Brain microvascular endothelial cell (primary cell): Measurements from ENCODE around the gene GJA4.

Experiments
- DNase-seq: peaks from one replicate; pipeline ENCODE4 v3.0.0-alpha.2; 2020
- H3K27ac ChIP-seq: fragments of 250-450 bp; sonication (Bioruptor Pico); 2 replicates; pipeline ENCODE4 v1.5.1; 2020; ENCODE audit warnings: mild to moderate bottlenecking, moderate library complexity
- H3K27me3 ChIP-seq: fragments of 250-450 bp; sonication (Bioruptor Pico); replicated peaks from 2 replicates; pipeline ENCODE4 v1.5.1; 2020; ENCODE audit warnings: mild to moderate bottlenecking
- H3K36me3 ChIP-seq: fragments of 250-450 bp; sonication (Bioruptor Pico); replicated peaks from 2 replicates; pipeline ENCODE4 v1.5.1; 2020; ENCODE audit warnings: mild to moderate bottlenecking
- H3K4me3 ChIP-seq: 2 replicates; pipeline ENCODE4 v1.5.1; 2011; ENCODE audit warnings: low read depth, mild to moderate bottlenecking, control low read depth, low read length, moderate library complexity
- in situ Hi-C: cut with HindIII; loops from 2 replicates; pipeline ENCODE4 v1.10.0; 2017; ENCODE audit warnings: low sequenced_read_pairs, low pct_ligation_motif_present
- TF ChIP-seq, protein P1 (sequence below): IDR thresholded peaks from 2 replicates; pipeline ENCODE4 v1.5.1; 2011; ENCODE audit warnings: low read depth, mild to moderate bottlenecking, moderate library complexity, low read length, control low read depth, inconsistent platforms; ENCODE audit errors: missing control alignments

GJA4 gene

DNA sequence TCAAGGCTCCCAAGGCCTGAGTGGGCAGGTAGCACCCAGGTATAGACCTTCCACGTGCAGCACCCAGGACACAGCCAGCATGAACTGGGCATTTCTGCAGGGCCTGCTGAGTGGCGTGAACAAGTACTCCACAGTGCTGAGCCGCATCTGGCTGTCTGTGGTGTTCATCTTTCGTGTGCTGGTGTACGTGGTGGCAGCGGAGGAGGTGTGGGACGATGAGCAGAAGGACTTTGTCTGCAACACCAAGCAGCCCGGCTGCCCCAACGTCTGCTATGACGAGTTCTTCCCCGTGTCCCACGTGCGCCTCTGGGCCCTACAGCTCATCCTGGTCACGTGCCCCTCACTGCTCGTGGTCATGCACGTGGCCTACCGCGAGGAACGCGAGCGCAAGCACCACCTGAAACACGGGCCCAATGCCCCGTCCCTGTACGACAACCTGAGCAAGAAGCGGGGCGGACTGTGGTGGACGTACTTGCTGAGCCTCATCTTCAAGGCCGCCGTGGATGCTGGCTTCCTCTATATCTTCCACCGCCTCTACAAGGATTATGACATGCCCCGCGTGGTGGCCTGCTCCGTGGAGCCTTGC is 31.5 kb upstream of the GJA4 start:
- H3K36me3 ChIP-seq: no peaks in the 10 kb centered on the region
- no peak overlapping the region for H3K4me3 ChIP-seq
- no peak for DNase-seq
- in situ Hi-C loops: no loop called here
- no peaks in the 10 kb centered on the region for H3K27me3 ChIP-seq
- no peak overlapping the region for H3K27ac ChIP-seq
- TF ChIP-seq, protein P1, sequence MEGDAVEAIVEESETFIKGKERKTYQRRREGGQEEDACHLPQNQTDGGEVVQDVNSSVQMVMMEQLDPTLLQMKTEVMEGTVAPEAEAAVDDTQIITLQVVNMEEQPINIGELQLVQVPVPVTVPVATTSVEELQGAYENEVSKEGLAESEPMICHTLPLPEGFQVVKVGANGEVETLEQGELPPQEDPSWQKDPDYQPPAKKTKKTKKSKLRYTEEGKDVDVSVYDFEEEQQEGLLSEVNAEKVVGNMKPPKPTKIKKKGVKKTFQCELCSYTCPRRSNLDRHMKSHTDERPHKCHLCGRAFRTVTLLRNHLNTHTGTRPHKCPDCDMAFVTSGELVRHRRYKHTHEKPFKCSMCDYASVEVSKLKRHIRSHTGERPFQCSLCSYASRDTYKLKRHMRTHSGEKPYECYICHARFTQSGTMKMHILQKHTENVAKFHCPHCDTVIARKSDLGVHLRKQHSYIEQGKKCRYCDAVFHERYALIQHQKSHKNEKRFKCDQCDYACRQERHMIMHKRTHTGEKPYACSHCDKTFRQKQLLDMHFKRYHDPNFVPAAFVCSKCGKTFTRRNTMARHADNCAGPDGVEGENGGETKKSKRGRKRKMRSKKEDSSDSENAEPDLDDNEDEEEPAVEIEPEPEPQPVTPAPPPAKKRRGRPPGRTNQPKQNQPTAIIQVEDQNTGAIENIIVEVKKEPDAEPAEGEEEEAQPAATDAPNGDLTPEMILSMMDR: no peak

DNA sequence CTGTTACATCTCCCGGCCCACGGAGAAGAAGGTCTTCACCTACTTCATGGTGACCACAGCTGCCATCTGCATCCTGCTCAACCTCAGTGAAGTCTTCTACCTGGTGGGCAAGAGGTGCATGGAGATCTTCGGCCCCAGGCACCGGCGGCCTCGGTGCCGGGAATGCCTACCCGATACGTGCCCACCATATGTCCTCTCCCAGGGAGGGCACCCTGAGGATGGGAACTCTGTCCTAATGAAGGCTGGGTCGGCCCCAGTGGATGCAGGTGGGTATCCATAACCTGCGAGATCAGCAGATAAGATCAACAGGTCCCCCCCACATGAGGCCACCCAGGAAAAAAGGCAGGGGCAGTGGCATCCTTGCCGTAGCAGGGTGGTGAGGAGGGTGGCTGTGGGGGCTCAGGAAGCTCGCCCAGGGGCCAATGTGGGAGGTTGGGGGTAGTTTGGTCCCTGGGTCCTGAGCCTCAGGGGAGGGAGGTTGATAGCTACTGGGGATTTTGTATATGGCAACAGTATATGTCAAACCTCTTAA is 31.0 kb upstream of the GJA4 start:
- in situ Hi-C loops: no loop called here
- DNase-seq: no peak
- H3K4me3 ChIP-seq: no peak overlapping the region
- no peaks in the 10 kb centered on the region for H3K27me3 ChIP-seq
- no peak overlapping the region for H3K27ac ChIP-seq
- H3K36me3 ChIP-seq: no peaks in the 10 kb centered on the region
- TF ChIP-seq, protein P1: no peak

GRCh38 chr1:34762474-34763141 is 30.2 kb upstream of the GJA4 start:
- Histone ChIP-seq H3K36me3 (no peaks in the 10 kb centered on the region), H3K4me3 (no peak overlapping the region), H3K27ac (no peak overlapping the region), H3K27me3 (no peaks in the 10 kb centered on the region)
- TF ChIP-seq, protein P1: no peak
- DNase-seq: no peak
- in situ Hi-C loops: no loop called here

DNA sequence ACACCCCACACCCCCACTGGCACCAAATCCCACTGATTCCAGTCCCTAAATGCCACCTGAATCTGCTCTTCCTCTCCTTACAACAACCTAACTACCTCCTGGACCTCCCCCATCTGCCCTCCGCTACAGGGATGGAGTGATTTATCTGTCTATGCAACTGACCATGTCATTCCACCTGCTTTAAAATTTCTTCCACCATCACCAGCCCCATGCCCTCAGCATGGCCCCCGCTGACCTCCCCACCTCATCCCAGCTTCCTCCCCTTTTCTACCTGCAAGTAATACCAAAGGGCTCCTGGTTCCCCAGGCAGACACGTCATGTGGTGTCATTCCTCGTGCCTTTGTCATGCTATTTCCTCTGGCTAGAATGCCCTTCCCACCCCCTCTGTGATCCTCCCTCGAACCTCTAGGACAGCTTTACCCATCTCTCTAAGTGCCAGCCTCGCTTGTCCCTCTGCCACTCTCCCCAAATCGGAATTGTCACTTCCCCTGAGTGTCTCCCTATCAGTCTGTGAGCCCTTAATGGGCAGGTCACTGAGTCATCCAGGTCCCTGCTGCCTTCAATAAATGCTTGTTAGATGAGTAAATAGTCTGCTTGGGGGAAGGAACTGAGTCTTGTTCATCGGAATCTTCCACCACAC is 29.5 kb upstream of the GJA4 start:
- in situ Hi-C loops: no loop called here
- H3K4me3 ChIP-seq: no peak overlapping the region
- H3K27ac ChIP-seq: no peak overlapping the region

GRCh38 chr1:34768856-34769255 is 23.9 kb upstream of the GJA4 start:
- Histone ChIP-seq H3K27ac (no peak overlapping the region), H3K4me3 (no peak overlapping the region), H3K27me3 (no peaks in the 10 kb centered on the region), H3K36me3 (no peaks in the 10 kb centered on the region)
- in situ Hi-C loops: no loop called here
- TF ChIP-seq, protein P1: no peak
- no peak for DNase-seq

More for the DNA sequence above, 29.5 kb upstream of the GJA4 start:
- Histone ChIP-seq H3K36me3 (no peaks in the 10 kb centered on the region), H3K27me3 (no peaks in the 10 kb centered on the region)
- TF ChIP-seq, protein P1: no peak
- DNase-seq: peak; percentile 24
